NCI-H524 treated with DMSO at 0.1 percent for 48 hours (cell line): ENCODE data around the gene CDH5.
A peak's percentile ranks its signal among the peaks of the same experiment; 100 is the strongest.

ENCODE experiments used
- DNase-seq: peaks from one replicate; lab custom pipeline; 2025; lab: John Stamatoyannopoulos, UW

CDH5 gene

GRCh38 chr16:66416939-66417700 is 50.6 kb downstream of the CDH5 start:
- no peak for DNase-seq

- DNase-seq, result no peak
These were observed 51.9 kb downstream of the CDH5 start for GRCh38 chr16:66418165-66418962.

- no peak for DNase-seq
These were observed 53.0 kb downstream of the CDH5 start for GRCh38 chr16:66419527-66419926.

GRCh38 chr16:66420396-66420795 is 53.9 kb downstream of the CDH5 start:
- no peak for DNase-seq

GRCh38 chr16:66421891-66422290 is 55.4 kb downstream of the CDH5 start:
- DNase-seq, result no peak

- no peak for DNase-seq
These were observed 55.9 kb downstream of the CDH5 start for GRCh38 chr16:66422366-66422765.

GRCh38 chr16:66423177-66423576 is 56.7 kb downstream of the CDH5 start:
- no peak for DNase-seq

- no peak for DNase-seq
These were observed 59.2 kb downstream of the CDH5 start for GRCh38 chr16:66425651-66426050.

GRCh38 chr16:66426112-66427035 is 59.9 kb downstream of the CDH5 start:
- no peak for DNase-seq

- DNase-seq, result no peak
These were observed 60.8 kb downstream of the CDH5 start, which contains the start of gene BEAN1 for GRCh38 chr16:66427036-66427860. Gene BEAN1 (plus strand): TSS chr16:66427295. CDS start chr16:66437677, 10,382 bp downstream.

GRCh38 chr16:66427871-66428681 is 61.6 kb downstream of the CDH5 start:
- DNase-seq, result no peak

GRCh38 chr16:66428682-66429251 is 62.3 kb downstream of the CDH5 start:
- no peak for DNase-seq

GRCh38 chr16:66429290-66429962 is 62.9 kb downstream of the CDH5 start:
- no peak for DNase-seq

- no peak for DNase-seq
These were observed 63.7 kb downstream of the CDH5 start for GRCh38 chr16:66430214-66430613.

GRCh38 chr16:66431760-66432159 is 65.3 kb downstream of the CDH5 start:
- no peak for DNase-seq

- peak; percentile 12 for DNase-seq
These were observed 65.9 kb downstream of the CDH5 start for GRCh38 chr16:66432429-66432828.

GRCh38 chr16:66434619-66435430 is 68.3 kb downstream of the CDH5 start:
- no peak for DNase-seq

GRCh38 chr16:66435896-66436295 is 69.4 kb downstream of the CDH5 start:
- DNase-seq, result no peak
